ENCODE results near the gene KIAA1217. TPM values are rescaled to one million over a fixed set of nuclear protein-coding genes. Genes with fewer than 3 reads are reported as not detected.

Gene KIAA1217
- total and polyA plus RNA-seq, 3 donors from 2014 or later = 40.0 to 197 (median 134) TPM

DNA sequence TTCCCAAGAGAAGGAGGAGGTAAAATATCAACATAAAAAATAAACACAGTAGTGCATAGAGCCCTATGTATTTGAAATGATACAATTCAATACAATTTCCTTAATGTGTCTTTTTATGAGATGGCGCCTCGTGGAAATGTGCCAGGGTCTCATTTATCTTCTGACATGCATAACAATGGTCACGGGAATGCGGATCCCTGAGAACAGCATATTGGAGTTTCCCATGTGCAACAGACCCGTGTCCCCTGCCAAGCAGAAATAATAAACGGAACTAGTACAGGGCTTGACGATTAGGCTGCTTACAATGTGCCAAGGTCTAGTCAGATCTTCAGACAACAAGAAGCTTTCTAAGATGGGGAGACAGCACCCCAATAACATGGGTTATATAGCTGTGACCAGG, 296.8 kb downstream of the KIAA1217 start:
- peak; percentile 76 for DNase-seq
- Histone ChIP-seq H3K4me3 (no peak overlapping the region), H3K27ac (no peak overlapping the region), H3K36me3 (ENCODE audit: low read depth, missing control alignments) (no peaks in the 10 kb centered on the region), H3K9me3 (no peaks in the 10 kb centered on the region), H3K27me3 (no peaks in the 10 kb centered on the region), H3K4me1 (no peaks in the 10 kb centered on the region)
- no peak for TF ChIP-seq POLR2A (IDR thresholded peaks at IDR 0.05)
- TF ChIP-seq, protein P1, sequence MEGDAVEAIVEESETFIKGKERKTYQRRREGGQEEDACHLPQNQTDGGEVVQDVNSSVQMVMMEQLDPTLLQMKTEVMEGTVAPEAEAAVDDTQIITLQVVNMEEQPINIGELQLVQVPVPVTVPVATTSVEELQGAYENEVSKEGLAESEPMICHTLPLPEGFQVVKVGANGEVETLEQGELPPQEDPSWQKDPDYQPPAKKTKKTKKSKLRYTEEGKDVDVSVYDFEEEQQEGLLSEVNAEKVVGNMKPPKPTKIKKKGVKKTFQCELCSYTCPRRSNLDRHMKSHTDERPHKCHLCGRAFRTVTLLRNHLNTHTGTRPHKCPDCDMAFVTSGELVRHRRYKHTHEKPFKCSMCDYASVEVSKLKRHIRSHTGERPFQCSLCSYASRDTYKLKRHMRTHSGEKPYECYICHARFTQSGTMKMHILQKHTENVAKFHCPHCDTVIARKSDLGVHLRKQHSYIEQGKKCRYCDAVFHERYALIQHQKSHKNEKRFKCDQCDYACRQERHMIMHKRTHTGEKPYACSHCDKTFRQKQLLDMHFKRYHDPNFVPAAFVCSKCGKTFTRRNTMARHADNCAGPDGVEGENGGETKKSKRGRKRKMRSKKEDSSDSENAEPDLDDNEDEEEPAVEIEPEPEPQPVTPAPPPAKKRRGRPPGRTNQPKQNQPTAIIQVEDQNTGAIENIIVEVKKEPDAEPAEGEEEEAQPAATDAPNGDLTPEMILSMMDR (IDR thresholded peaks at IDR 0.05) = no peak
- intact Hi-C loops (cut with DNase I; ENCODE audit: low total_unique reads) = no loop called here
- WGBS, 2 donors = 67 to 73% methylated on average over 7 of the region's 7 CpGs

DNA sequence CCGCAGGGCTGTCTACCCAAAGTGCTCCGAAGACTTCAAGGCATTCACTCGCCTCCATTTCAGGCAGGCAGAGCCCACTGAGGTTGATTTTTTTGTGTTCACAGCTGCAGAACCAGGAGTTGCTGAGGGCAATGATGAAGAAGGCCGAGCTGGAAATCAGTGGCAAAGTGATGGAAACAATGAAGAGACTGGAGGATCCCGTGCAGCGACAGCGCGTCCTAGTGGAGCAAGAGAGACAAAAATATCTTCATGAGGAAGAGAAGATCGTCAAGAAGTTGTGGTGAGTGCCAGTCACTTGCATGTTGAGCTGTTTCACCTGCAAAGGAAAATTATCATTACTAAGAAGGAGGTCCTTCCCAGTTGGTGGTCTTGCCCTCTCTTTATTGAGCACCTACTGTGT, 304.2 kb downstream of the KIAA1217 start:
- H3K27ac ChIP-seq = no peak overlapping the region
- H3K9me3 ChIP-seq = no peaks in the 10 kb centered on the region
- H3K36me3 ChIP-seq (ENCODE audit: low read depth, missing control alignments) = no peaks in the 10 kb centered on the region
- peaks cover under 1% of the 10 kb centered on the region for H3K4me1 ChIP-seq
- 75 to 76% methylated on average over 9 of the region's 9 CpGs for WGBS, 2 donors
- intact Hi-C loops (cut with DNase I; ENCODE audit: low total_unique reads) = loop anchor here (10.0 kb wide), 1 partner anchor 518 kb away; no protein-coding TSS in a partner anchor
- H3K27me3 ChIP-seq = no peaks in the 10 kb centered on the region
- DNase-seq = peak; percentile 41
- TF ChIP-seq, protein P1 (IDR thresholded peaks at IDR 0.05) = no peak
- no peak for TF ChIP-seq POLR2A (IDR thresholded peaks at IDR 0.05)
- no peak overlapping the region for H3K4me3 ChIP-seq

DNA sequence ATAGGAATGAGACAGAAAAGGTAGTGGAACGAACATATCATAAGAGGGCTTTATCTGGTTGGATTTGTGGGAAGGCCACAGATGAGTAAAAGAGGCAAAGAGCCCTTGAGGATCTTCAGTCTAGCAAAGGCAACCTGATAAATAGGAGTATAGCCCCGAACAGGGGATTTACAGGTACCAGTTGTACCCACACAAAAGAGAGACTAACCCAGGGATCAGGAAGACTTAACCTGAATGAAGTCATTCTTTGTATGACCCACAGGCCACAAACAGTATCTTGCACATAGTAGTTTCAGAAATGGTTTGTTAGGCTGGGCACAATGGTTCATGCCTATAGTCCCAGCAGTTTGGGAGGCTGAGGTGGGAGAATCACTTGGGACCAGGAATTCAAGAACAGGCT, 306.5 kb downstream of the KIAA1217 start:
- no peak overlapping the region for H3K27ac ChIP-seq
- H3K36me3 ChIP-seq (ENCODE audit: low read depth, missing control alignments) = no peaks in the 10 kb centered on the region
- TF ChIP-seq, protein P1 (IDR thresholded peaks at IDR 0.05) = no peak
- no peak for TF ChIP-seq POLR2A (IDR thresholded peaks at IDR 0.05)
- no peak overlapping the region for H3K4me3 ChIP-seq
- intact Hi-C loops (cut with DNase I; ENCODE audit: low total_unique reads) = loop anchor here (10.0 kb wide), 1 partner anchor 521 kb away; no protein-coding TSS in a partner anchor
- 90 to 98% methylated on average over 2 of the region's 2 CpGs for WGBS, 2 donors
- H3K27me3 ChIP-seq = no peaks in the 10 kb centered on the region
- H3K4me1 ChIP-seq = peaks cover 8% of the 10 kb centered on the region
- H3K9me3 ChIP-seq = no peaks in the 10 kb centered on the region
- no peak for DNase-seq

DNA sequence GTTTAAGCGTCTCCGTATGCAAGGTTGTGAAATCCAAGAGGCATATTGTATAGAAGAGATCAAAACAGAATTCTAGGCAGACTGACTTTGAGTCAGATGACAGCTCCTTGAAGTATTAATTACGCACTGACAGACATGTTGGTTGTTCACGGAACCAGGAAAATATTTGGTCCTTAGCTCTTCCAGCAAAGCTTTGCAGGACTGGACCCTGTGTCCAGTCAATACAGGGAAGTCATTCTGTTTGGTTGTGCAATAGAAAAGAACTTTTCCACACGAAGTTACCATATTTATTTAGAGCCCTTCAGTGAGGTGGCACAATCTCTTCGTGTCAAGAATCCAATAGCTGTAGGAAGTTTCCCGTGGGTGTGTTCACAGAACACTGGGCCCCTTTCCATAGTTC, 309.5 kb downstream of the KIAA1217 start:
- intact Hi-C loops (cut with DNase I; ENCODE audit: low total_unique reads) = loop anchor here (10.0 kb wide), 1 partner anchor 524 kb away; no protein-coding TSS in a partner anchor
- Histone ChIP-seq H3K9me3 (no peaks in the 10 kb centered on the region), H3K27me3 (no peaks in the 10 kb centered on the region), H3K36me3 (ENCODE audit: low read depth, missing control alignments) (no peaks in the 10 kb centered on the region), H3K4me1 (peaks cover 8% of the 10 kb centered on the region), H3K4me3 (no peak overlapping the region), H3K27ac (peak overlapping the region in 1 of 2 donors; percentile 50)
- 51 to 53% methylated on average over 7 of the region's 7 CpGs for WGBS, 2 donors
- no peak for DNase-seq
- TF ChIP-seq, protein P1 (IDR thresholded peaks at IDR 0.05) = no peak
- TF ChIP-seq POLR2A (IDR thresholded peaks at IDR 0.05) = no peak

DNA sequence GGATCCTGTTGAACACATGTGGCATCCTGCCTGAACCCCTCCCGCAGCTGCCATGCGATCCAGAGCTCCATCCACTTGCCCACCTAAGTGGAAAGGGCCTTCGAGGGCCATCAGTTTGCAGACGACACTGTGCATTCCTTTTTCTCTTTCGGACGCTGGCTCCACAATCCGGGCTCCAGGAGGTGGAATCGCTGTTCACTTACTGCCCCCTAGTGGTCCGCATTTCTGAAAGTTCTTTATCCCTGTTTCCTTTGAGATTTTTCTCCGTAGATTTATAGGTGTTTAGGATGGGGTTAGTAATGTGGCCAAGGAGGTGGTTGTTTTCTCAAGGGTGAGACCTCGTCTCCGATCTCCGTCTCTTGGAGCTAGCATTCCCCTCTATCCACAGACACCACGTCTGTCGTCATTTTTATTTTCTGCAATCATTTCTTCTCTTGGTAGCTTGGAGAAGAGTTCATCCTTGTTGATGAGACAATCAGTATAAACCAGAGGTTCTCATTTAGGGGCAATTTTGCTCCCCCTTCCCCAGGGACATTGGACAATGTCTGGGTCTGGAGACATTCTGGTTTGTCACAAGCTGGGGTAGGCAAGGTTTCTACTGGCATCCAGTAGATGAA, 310.2 kb downstream of the KIAA1217 start:
- no peak for TF ChIP-seq POLR2A (IDR thresholded peaks at IDR 0.05)
- TF ChIP-seq, protein P1 (IDR thresholded peaks at IDR 0.05) = peak; percentile 76 to 81 (median 76)
- intact Hi-C loops (cut with DNase I; ENCODE audit: low total_unique reads) = loop anchor here (10.0 kb wide), 1 partner anchor 524 kb away; no protein-coding TSS in a partner anchor
- Histone ChIP-seq H3K27ac (peak overlapping the region in 1 of 2 donors; percentile 50), H3K9me3 (no peaks in the 10 kb centered on the region), H3K27me3 (no peaks in the 10 kb centered on the region), H3K4me1 (peaks cover 8% of the 10 kb centered on the region), H3K36me3 (ENCODE audit: low read depth, missing control alignments) (no peaks in the 10 kb centered on the region), H3K4me3 (no peak overlapping the region)
- peak; percentile 86 for DNase-seq
- WGBS, 2 donors = 7 to 10% methylated on average over 15 of the region's 15 CpGs
